ENCODE measurements around the gene OGFRL1. TPM values are rescaled to one million over a fixed set of nuclear protein-coding genes. Genes with fewer than 3 reads are reported as not detected.

Gene OGFRL1
- total RNA-seq, 1 experiment from 2014 or later, result 10.3 TPM

DNA sequence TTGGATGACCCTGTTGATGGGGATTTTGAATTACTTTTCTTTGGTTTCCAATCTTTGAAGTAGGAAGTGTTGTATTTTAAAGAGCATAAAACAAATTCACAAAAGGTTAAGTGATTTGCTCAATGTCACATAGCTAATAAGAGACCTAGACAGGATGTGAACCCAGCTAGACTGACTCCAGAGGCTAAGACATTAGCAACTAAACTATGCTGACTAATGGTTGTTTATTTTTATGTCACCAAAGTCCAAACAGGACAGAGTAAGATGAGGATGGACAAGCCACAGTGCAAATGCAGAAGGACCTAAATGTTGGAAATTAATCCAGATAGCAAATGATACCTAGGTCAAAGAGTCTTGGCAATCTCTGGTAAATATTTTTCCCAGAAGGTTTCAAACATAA is 38.0 kb downstream of the OGFRL1 start (continued):
- TF ChIP-seq ZBTB33 (IDR thresholded peaks at IDR 0.05; ENCODE audit: extremely low read depth, insufficient replicate concordance, low read length) (no peak), SRF (IDR thresholded peaks at IDR 0.05; ENCODE audit: low read depth) (no peak)
- TF ChIP-seq, protein P1, sequence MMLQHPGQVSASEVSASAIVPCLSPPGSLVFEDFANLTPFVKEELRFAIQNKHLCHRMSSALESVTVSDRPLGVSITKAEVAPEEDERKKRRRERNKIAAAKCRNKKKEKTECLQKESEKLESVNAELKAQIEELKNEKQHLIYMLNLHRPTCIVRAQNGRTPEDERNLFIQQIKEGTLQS (IDR thresholded peaks at IDR 0.05), result no peak

DNA sequence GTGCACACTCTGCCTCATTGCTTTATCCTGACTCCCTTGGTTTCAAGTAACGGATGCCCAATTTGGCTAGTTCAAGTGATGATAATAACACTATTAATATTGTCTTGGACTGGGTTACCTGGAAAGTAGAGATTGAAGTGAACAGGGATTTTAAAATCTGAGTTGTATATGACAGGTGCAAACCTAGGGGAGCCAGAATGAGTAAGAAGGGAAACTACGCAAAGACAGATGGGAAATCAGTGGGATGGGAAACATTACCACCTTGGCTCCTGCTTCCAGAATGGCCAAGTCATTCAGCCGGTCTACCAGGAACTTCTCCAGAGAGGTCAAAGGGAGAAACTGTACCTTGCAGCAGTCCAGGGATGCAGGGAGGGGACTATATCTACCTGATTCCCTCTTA is 41.9 kb downstream of the OGFRL1 start:
- TF ChIP-seq SIN3A (IDR thresholded peaks at IDR 0.05; ENCODE audit: low read depth) (no peak), EGR1 (IDR thresholded peaks at IDR 0.05; ENCODE audit: low read depth) (no peak), ZBTB33 (IDR thresholded peaks at IDR 0.05; ENCODE audit: extremely low read depth, insufficient replicate concordance, low read length) (no peak), RAD21 (IDR thresholded peaks at IDR 0.05; ENCODE audit: low read depth) (no peak)
- BruUV-seq (replicated peaks), result no TSS peak

More for the DNA sequence above, 41.9 kb downstream of the OGFRL1 start:
- Histone ChIP-seq H3K9me3 (ENCODE audit: control insufficient read depth in 1 of 2, insufficient read depth in 1 of 2, low read depth in 1 of 2, low read length in 2 of 2) (no peaks in the 10 kb centered on the region), H3K4me3 (replicated peaks in 1 of 2; ENCODE audit: low read depth in 1 of 2, low read length in 2 of 2) (no peak overlapping the region), H3K27ac (ENCODE audit: low read depth, low read length) (no peak overlapping the region), H3K27me3 (ENCODE audit: insufficient read depth, low read length) (no peaks in the 10 kb centered on the region), H3K9ac (ENCODE audit: low read length) (no peak overlapping the region), H3K79me2 (ENCODE audit: insufficient read depth, low read length) (no peaks in the 10 kb centered on the region), H3K4me2 (ENCODE audit: low read length) (no peak overlapping the region), H3K36me3 (ENCODE audit: control insufficient read depth in 1 of 2, insufficient read depth in 2 of 2, low read length in 2 of 2) (no peaks in the 10 kb centered on the region), H3K9me2 (ENCODE audit: insufficient read depth) (no peaks in the 10 kb centered on the region), H4K20me1 (ENCODE audit: insufficient read depth) (no peaks in the 10 kb centered on the region), H2AFZ (ENCODE audit: low read depth, low read length, poor library complexity, severe bottlenecking) (no peak overlapping the region), H3K4me1 (ENCODE audit: control insufficient read depth in 1 of 2, insufficient read depth in 2 of 2, low read length in 2 of 2) (no peaks in the 10 kb centered on the region; a peak in 1 of 4 replicates)
- CTCF ChIA-PET, result no interaction called here
- DNase-seq (ENCODE audit: low read depth, low spot score) (no peak), ATAC-seq (no peak)
- RAD21 ChIA-PET (ENCODE audit: low non-redundant PET in 1 of 2, low total read pairs in 2 of 2, uncharacterized antibody in 2 of 2, unreplicated experiment in 2 of 2), result no interaction called here
- intact Hi-C loops (cut with micrococcal nuclease), result no loop called here
- POLR2A ChIA-PET, result no interaction called here

Data from HCT116 (cell line).